Activated naive CD4-positive, alpha-beta T cell treated with Interleukin-2 at 50 U/mL for 16 hours (primary cell): ENCODE measurements around the gene KLF6.

Source experiments
- DNase-seq: peaks from one replicate; pipeline ENCODE4 v3.0.0-alpha.2; 2020

Gene KLF6

GRCh38 chr10:3784510-3785250 lies at the start of gene KLF6:
TSS of gene KLF6 (minus strand) at chr10:3785209. CDS start at chr10:3785014, 195 bp downstream.
- DNase-seq: no peak

- DNase-seq: no peak
These were observed 49.4 kb upstream of the KLF6 start for GRCh38 chr10:3834404-3834803.

DNA sequence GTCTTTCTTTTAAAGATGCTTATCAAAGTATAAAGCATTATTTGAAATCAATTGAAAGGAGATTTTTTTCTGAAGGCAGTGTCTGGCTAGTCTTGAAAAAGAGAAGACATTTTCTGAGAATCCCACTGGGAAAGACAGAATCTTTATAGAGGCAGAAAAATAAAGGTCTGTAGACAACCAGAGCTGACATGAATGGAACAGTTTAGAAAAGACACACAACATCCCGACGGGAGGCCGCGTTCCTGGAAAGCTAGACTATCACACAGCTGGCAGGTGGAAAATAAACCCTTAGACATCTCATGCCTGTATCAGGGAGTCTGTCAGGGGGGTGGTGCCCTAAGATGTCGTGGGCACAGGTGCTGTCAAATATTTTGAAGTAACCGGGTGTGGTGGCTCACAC lies 48.0 kb upstream of the KLF6 start:
- no peak for DNase-seq

- DNase-seq: no peak
These were observed 47.2 kb upstream of the KLF6 start for GRCh38 chr10:3832022-3832786.

- no peak for DNase-seq
These were observed 46.6 kb upstream of the KLF6 start for GRCh38 chr10:3831608-3832007.

- no peak for DNase-seq
These were observed 45.9 kb upstream of the KLF6 start for GRCh38 chr10:3830946-3831345.

DNA sequence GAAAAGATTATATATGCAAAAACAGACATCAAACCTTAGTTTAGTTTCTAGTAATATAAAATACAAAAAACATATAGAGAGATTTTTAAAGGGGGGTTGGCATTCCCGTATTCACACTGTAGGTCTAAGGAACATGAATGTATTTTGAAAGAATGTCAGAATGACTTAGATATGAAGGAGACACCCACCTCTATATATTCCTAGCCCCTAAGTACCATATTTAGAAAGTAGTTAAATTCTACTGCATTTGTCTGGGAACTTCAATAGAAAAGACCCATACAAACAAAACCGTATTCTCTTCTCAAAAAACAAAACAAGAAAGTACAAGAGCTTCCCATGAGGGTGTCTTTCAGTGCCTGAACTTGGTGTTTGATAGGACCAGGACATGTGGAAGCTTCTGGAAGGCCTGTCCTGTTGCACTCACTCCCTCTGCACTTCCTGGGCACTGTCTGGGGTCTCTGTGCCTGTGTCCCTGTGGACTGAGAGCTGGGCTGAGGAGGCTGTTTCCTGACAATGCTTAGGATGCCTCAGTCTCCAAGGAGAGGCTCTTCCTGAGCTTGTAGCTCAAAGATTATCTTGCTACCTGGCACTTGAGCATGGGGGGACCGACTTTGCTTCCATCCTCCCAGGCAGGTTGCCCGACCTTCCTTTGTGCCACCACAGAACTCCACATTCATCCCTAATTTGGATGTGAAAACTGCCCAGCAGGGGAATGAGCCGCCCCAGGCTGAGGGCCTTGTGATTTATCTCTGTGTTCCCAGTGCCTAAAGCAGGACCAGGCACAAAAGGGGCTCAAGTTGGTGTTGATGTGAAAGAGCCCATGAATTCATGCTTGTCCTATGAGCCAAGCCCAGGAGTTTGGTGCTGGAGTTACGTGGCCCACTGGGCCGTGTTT lies 44.4 kb upstream of the KLF6 start:
- DNase-seq: no peak

DNA sequence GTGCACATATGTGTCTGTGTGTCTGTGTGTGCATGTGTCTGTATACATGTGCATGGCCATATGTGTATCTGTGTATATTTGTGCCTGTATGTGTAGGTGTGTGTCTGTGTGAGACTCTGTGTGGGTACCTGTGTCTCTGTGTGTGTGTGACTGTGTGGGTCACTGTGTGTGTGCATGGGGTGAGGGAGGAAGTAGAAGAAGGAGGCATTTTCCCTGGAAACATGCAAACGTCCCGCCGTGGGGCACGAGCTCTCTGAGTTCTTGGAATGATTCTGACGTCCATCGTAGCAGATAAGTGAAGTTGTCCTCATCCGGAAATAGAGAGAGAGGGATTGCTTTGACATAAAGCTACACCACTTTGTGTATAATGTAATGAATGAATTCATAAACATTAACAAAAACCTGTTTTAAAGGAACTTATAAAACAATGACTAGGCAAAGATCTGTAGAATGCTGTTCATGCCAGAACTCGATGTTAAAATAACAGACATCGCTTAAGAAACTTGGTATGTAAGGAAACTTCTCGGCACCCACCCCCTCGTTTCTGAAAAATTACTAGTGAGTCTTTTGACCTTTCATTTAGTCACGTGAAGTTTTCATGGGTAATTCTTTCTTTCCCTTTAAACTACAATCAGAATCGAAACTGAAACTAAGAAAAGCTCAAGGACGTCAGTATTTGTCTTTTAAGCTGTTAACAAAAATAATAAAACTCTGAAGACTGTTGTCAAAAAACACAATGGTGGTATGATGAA lies 43.6 kb upstream of the KLF6 start:
- peak; percentile 60 for DNase-seq

- DNase-seq: no peak
These were observed 42.9 kb upstream of the KLF6 start for GRCh38 chr10:3827768-3828403.

GRCh38 chr10:3827266-3827665 lies 42.3 kb upstream of the KLF6 start:
- no peak for DNase-seq

DNA sequence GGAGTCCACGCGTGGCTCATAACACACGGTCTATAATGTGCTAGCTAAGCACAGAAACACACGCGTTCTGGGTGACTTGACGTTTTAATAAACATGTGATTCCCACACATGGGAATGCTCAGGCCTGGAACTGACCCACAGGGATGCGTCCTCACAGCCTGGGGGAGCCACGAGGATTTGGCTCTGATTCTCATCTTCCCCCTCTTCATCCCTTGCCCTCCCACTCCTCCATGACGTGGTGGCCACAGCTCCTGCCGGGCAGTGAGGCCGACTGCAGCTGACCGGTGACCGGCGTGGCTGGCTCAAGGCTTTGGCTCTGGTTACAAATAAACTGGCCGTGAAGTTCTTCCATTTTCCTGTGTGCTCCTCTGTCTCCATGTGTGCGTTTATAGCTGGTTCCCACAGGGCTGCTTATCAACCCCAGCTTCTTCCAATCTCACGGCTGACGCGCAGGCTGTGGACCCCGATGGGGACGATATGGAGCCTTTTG lies 40.9 kb upstream of the KLF6 start:
- no peak for DNase-seq

- DNase-seq: no peak
These were observed 40.2 kb upstream of the KLF6 start for GRCh38 chr10:3825244-3825643.

DNA sequence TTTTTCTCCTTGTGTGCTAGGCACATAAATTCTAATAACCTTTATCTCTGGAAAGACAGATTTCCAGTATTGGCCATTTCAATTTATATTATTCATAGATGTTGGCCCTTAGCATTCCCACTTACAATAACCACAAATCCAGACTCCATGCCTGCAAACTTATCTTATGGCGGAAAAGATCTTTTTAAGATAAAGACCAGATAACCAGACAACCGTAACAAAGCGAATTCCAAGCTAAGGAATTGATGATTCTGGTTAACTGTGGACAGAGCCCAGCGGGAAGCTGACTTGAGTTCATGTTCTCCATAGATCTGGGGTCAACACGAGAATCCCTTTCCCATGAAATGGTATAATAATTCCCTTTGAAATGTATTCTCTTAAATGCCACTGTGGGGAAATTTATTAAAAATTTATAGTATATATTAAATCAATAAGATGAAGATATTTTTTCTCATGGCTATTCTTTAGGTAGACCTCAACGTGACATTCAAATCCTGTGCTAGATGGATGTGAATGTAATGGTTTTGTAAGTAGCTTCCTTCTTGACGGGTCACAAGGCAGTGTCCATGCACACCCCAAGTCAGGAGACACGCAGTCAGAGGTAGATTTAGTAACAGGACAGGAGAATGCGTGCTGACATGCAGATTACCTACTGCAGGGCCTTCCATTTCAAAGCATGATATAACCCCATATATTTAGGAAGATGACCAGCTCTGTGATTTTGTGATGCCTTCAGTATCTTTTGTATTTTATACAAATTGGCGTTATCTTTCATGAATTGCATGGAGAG lies 37.7 kb upstream of the KLF6 start:
- no peak for DNase-seq

- no peak for DNase-seq
These were observed 35.2 kb upstream of the KLF6 start for GRCh38 chr10:3820255-3820654.

DNA sequence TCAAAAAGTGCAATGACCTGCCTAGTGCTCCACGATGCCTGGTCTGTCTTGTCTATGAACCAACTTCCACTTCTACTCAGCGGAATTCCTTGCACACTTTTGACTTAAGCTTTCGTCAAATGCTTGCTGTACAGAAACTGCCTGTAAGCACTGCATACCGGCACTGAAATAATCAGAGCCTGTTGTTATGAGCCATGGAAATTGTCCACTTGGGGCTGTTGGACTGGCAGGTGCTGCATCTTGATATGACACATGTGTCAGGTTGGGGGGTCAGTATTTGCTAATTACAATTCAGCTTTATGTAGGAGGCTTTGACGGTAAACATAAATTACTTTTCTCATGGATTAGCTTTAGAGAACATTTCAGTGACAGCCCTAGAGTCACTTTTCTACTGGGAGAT lies 32.0 kb upstream of the KLF6 start:
- no peak for DNase-seq

- DNase-seq: no peak
These were observed 29.8 kb upstream of the KLF6 start for GRCh38 chr10:3814838-3815220.

DNA sequence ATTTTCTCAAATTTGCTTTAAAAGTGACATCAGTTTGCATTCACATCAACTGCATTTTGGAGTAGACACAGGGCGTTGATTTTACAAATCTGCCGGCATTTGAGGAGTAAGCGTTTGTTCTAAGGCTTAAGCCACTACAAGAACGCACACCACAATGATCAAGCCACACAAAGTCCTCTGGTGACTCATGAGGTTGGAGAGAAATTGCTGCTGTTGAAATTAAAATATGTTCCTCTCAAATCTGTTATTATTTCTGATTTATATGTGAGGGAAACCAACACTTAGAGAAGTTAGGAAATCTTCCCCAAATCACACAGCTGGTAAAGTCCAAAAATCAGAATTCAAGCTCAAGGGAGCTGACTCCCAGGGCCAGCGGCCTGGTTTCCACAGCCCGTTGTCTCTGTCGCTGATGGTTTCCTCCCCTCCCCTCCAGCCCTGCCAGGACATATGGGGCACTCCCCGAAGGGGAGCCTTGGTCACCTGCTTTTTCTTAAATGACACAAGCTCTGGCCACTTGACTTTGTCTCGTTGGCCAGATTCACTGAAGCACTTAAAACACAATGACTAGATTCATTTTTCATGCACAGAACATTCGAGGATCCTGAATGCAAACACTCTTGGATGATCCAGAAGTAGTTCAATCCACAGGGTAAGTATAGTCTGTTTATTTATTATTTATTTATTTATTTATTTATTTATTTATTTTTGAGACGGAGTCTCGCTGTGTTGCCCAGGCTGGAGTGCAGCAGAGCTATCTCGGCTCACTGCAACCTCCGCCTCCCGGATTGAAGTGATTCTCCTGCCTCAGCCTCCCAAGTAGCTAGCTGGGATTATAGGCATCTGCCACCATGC lies 29.2 kb upstream of the KLF6 start:
- no peak for DNase-seq

DNA sequence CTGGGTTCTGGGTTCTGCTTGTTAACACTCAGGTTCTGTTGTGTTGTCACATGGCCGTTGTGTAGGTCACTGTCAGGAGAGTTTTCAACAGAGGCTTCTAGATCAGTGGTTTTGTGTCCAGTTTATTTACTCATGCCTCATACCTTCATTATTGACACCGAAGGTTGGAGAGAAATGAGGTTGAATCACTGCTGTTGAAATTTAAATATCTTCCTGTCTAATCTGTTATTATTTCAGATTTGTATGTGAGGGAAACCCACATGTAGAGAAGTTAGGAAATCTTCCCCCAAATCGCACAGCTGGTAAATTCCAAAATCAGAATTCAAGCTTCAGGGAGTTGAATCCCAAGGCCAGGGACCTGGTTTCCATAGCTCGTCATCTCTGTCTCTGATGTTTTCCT lies 28.3 kb upstream of the KLF6 start:
- DNase-seq: no peak

GRCh38 chr10:3812141-3812540 lies 27.1 kb upstream of the KLF6 start:
- no peak for DNase-seq

- DNase-seq: peak; percentile 66
These were observed 26.4 kb upstream of the KLF6 start for GRCh38 chr10:3811291-3811870.
